Fibroblast of lung (primary cell): ENCODE data around the gene DPP6. TPM values are rescaled to one million over a fixed set of nuclear protein-coding genes. Genes with fewer than 3 reads are reported as not detected.

Experiments used
- DNase-seq, 2 donors: peaks; one replicate each; pipeline versions ENCODE4 v3.0.0 to v3.0.0-alpha.2; 2010; ENCODE audit warnings: low read depth in 2 of 2
- H2AFZ ChIP-seq: 2 replicates; pipeline ENCODE4 v1.5.1; 2012; ENCODE audit warnings: low read length, control low read depth, inconsistent platforms
- H3K27ac ChIP-seq: 2 replicates; pipeline ENCODE4 v1.5.1; 2011; ENCODE audit warnings: low read length, control low read depth; ENCODE audit not compliant: insufficient read depth
- H3K27me3 ChIP-seq: 2 replicates; pipeline ENCODE4 v1.5.1; 2011; ENCODE audit warnings: mild to moderate bottlenecking, low read length; ENCODE audit not compliant: control insufficient read depth, insufficient read depth
- H3K36me3 ChIP-seq: 2 replicates; pipeline ENCODE4 v1.5.1; 2011; ENCODE audit warnings: low read length; ENCODE audit not compliant: control insufficient read depth, insufficient read depth
- H3K4me1 ChIP-seq: 2 replicates; pipeline ENCODE4 v1.5.1; 2011; ENCODE audit warnings: low read length; ENCODE audit not compliant: control insufficient read depth, insufficient read depth; ENCODE audit errors: extremely low read depth
- H3K4me2 ChIP-seq: 2 replicates; pipeline ENCODE4 v1.5.1; 2011; ENCODE audit warnings: low read length, control low read depth; ENCODE audit not compliant: insufficient read depth; ENCODE audit errors: extremely low read depth
- H3K4me3 ChIP-seq, 4 experiments: fragments of 200-600 bp in 1 of 4; sonication (generic) in 1 of 4; replicated peaks in 1 of 4; 2 replicates each; pipeline ENCODE4 v1.5.1; 2011 to 2016; ENCODE audit warnings: low read length in 4 of 4, low read depth in 3 of 4, mild to moderate bottlenecking in 3 of 4, control low read depth in 2 of 4, inconsistent platforms in 1 of 4, mixed read lengths in 1 of 4; ENCODE audit not compliant: insufficient read depth in 1 of 4; ENCODE audit errors: control extremely low read depth in 1 of 4
- H3K79me2 ChIP-seq: 2 replicates; pipeline ENCODE4 v1.5.1; 2012; ENCODE audit warnings: mild to moderate bottlenecking, low read length, inconsistent platforms; ENCODE audit not compliant: control insufficient read depth, insufficient read depth
- H3K9ac ChIP-seq: 2 replicates; pipeline ENCODE4 v1.5.1; 2011; ENCODE audit warnings: mild to moderate bottlenecking, low read length, control low read depth; ENCODE audit not compliant: insufficient read depth
- H3K9me3 ChIP-seq: 2 replicates; pipeline ENCODE4 v1.5.1; 2012; ENCODE audit warnings: low read depth, low read length; ENCODE audit not compliant: control insufficient read depth, insufficient read depth
- H4K20me1 ChIP-seq: 2 replicates; pipeline ENCODE4 v1.5.1; 2011; ENCODE audit warnings: low read length; ENCODE audit not compliant: control insufficient read depth, insufficient read depth; ENCODE audit errors: extremely low read depth
- EZH2 ChIP-seq: IDR thresholded peaks from 2 replicates; pipeline ENCODE4 v1.5.1; 2012; ENCODE audit warnings: low read length, control low read depth, mild to moderate bottlenecking; ENCODE audit errors: missing control alignments
- polyA plus RNA-seq, 2 donors: library from polyadenylated mRNA; depleted of rRNA in 1 of 2; stranded (reverse) in 1 of 2; unstranded in 1 of 2; fragments of >200 nt; gene quantifications; 2 replicates each; pipeline ENCODE4 v1.2.1, GENCODE V29; 2011 to 2012; ENCODE audit warnings: missing spikeins in 1 of 2
- total RNA-seq: library from RNA; depleted of rRNA; stranded (reverse); fragments of >200 nt; gene quantifications from 2 replicates; pipeline ENCODE4 v1.2.1, GENCODE V29; 2014
- TF ChIP-seq, protein P1 (sequence below), 2 donors: IDR thresholded peaks in 1 of 2; conservative IDR thresholded peaks in 1 of 2; 1 replicate in 1 of 2; 2 replicates in 1 of 2; pipeline ENCODE4 v1.5.1; 2011 to 2012; ENCODE audit warnings: low read length in 2 of 2, control low read depth in 1 of 2, inconsistent platforms in 1 of 2, low read depth in 1 of 2, mild to moderate bottlenecking in 1 of 2

DPP6 gene
- total and polyA plus RNA-seq, 2 donors (not counting 1 experiment from before 2014, with no cell fraction given): not detected

DNA sequence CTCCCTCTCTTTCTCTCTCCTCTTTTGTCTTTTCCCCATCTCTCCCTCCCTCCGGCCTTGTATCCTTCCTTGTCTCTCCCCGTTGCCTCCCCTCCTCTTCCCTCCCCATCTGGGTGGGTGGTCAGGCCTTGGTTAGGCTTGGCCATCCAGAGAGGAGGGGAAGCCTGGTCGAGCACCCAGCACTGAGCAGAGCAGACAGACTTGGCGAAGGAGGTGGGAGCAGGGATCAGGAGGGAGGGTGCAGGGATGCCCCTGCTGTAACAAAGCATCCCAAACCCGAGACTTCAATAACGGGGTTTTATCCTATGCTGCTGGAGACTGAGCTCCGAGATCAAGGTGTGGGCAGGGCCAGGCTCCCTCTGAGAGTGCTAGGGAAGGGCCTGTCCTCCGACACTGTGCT is 853.4 kb downstream of the DPP6 start:
- no peak overlapping the region for H3K4me2 ChIP-seq
- H3K4me1 ChIP-seq: no peaks in the 10 kb centered on the region
- TF ChIP-seq, protein P1, sequence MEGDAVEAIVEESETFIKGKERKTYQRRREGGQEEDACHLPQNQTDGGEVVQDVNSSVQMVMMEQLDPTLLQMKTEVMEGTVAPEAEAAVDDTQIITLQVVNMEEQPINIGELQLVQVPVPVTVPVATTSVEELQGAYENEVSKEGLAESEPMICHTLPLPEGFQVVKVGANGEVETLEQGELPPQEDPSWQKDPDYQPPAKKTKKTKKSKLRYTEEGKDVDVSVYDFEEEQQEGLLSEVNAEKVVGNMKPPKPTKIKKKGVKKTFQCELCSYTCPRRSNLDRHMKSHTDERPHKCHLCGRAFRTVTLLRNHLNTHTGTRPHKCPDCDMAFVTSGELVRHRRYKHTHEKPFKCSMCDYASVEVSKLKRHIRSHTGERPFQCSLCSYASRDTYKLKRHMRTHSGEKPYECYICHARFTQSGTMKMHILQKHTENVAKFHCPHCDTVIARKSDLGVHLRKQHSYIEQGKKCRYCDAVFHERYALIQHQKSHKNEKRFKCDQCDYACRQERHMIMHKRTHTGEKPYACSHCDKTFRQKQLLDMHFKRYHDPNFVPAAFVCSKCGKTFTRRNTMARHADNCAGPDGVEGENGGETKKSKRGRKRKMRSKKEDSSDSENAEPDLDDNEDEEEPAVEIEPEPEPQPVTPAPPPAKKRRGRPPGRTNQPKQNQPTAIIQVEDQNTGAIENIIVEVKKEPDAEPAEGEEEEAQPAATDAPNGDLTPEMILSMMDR (conservative IDR thresholded peaks at IDR 0.05 in 1 of 2, IDR thresholded peaks at IDR 0.05 in 1 of 2; ENCODE audit: low read depth in 1 of 2, low read length in 2 of 2): no peak
- TF ChIP-seq EZH2: no peak
- H2AFZ ChIP-seq: no peak overlapping the region
- H3K27me3 ChIP-seq: no peaks in the 10 kb centered on the region
- no peaks in the 10 kb centered on the region for H3K79me2 ChIP-seq
- no peak overlapping the region for H3K27ac ChIP-seq
- no peak overlapping the region for H3K4me3 ChIP-seq
- H3K9ac ChIP-seq: no peak overlapping the region
- no peaks in the 10 kb centered on the region for H4K20me1 ChIP-seq
- H3K36me3 ChIP-seq: no peaks in the 10 kb centered on the region
- no peak for DNase-seq
- H3K9me3 ChIP-seq: no peaks in the 10 kb centered on the region

- Histone ChIP-seq H3K4me2 (no peak overlapping the region), H3K36me3 (no peaks in the 10 kb centered on the region), H3K27ac (no peak overlapping the region), H3K4me3 (no peak overlapping the region), H3K9ac (no peak overlapping the region), H3K27me3 (no peaks in the 10 kb centered on the region), H2AFZ (no peak overlapping the region), H4K20me1 (no peaks in the 10 kb centered on the region), H3K9me3 (no peaks in the 10 kb centered on the region), H3K79me2 (no peaks in the 10 kb centered on the region), H3K4me1 (no peaks in the 10 kb centered on the region)
- TF ChIP-seq, protein P1 (conservative IDR thresholded peaks at IDR 0.05 in 1 of 2, IDR thresholded peaks at IDR 0.05 in 1 of 2; ENCODE audit: low read depth in 1 of 2, low read length in 2 of 2): no peak
- TF ChIP-seq EZH2: no peak
- DNase-seq: no peak
Measured at GRCh38 chr7:154906201-154906600, 854.0 kb downstream of the DPP6 start.

DNA sequence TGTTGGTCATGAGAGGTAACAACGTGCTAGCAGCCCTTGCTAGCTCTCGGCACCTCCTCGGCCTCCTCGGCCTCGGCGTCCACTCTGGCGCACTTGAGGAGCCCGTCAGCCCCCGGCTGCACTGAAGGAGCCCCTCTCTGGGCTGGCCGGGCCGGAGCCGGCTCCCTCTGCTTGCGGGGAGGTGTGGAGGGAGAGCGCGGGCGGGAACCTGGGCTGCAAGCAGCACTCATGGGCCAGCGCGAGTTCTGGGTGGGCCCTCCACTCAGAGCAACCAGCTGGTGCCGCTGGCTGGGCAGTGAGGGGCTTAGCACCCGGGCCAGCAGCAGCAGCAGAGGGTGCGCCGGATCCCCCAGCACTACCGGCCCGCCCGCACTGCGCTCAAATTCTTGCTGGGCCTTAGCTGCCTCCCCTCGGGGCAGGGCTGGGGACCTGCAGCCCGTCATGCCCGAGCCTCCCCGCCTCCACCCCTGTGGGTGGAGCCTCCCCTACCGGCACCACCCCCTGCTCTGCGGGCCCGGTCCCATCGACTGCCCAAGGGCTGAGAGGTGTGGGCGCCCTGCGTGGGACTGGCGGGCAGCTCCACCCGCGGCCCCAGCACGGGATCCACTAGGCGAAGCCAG is 854.6 kb downstream of the DPP6 start:
- Histone ChIP-seq H3K9me3 (no peaks in the 10 kb centered on the region), H3K27ac (no peak overlapping the region), H3K79me2 (no peaks in the 10 kb centered on the region), H3K9ac (no peak overlapping the region), H4K20me1 (no peaks in the 10 kb centered on the region), H3K4me3 (no peak overlapping the region), H3K36me3 (no peaks in the 10 kb centered on the region), H3K4me1 (no peaks in the 10 kb centered on the region), H3K27me3 (no peaks in the 10 kb centered on the region), H2AFZ (no peak overlapping the region), H3K4me2 (no peak overlapping the region)
- no peak for DNase-seq
- TF ChIP-seq, protein P1 (conservative IDR thresholded peaks at IDR 0.05 in 1 of 2, IDR thresholded peaks at IDR 0.05 in 1 of 2; ENCODE audit: low read depth in 1 of 2, low read length in 2 of 2): no peak
- TF ChIP-seq EZH2: no peak
